Stimulated activated CD8-positive, alpha-beta memory T cell treated with anti-CD3 and anti-CD28 coated beads, Interleukin-4, amount 100 ng/mL, for 48 hours (primary cell): ENCODE results near the gene RABAC1.
"Not testable (repeated sequence)": the region's sequence is repeated elsewhere in the genome, so short reads cannot be mapped to it uniquely, and the experiment has no call there.

Experiments
- DNase-seq: peaks from one replicate; pipeline ENCODE4 v3.0.0-alpha.2; 2020

Gene RABAC1

GRCh38 chr19:41927497-41928192 is 31.5 kb downstream of the RABAC1 start:
- no peak for DNase-seq

- no peak for DNase-seq
Measured at GRCh38 chr19:41926763-41927496, 32.2 kb downstream of the RABAC1 start.

GRCh38 chr19:41926028-41926762 is 32.9 kb downstream of the RABAC1 start:
- DNase-seq: no peak

GRCh38 chr19:41925208-41926003 is 33.7 kb downstream of the RABAC1 start:
- DNase-seq: no peak

- no peak for DNase-seq
Measured at GRCh38 chr19:41924151-41925145, 34.7 kb downstream of the RABAC1 start.

- no peak for DNase-seq
Measured at GRCh38 chr19:41923045-41923788, 35.9 kb downstream of the RABAC1 start.

GRCh38 chr19:41922585-41922984 is 36.5 kb downstream of the RABAC1 start:
- no peak for DNase-seq

- no peak for DNase-seq
Measured at GRCh38 chr19:41921577-41922576, 37.2 kb downstream of the RABAC1 start.

- DNase-seq: no peak
Measured at GRCh38 chr19:41920882-41921576, 38.1 kb downstream of the RABAC1 start.

GRCh38 chr19:41919948-41920712 is 39.0 kb downstream of the RABAC1 start:
- DNase-seq: no peak

GRCh38 chr19:41918653-41919244 is 40.4 kb downstream of the RABAC1 start:
- DNase-seq: no peak

GRCh38 chr19:41918095-41918494 is 41.0 kb downstream of the RABAC1 start:
- no peak for DNase-seq

- no peak for DNase-seq
Measured at GRCh38 chr19:41917676-41918075, 41.4 kb downstream of the RABAC1 start.

- no peak for DNase-seq
Measured at GRCh38 chr19:41915776-41916414, 43.2 kb downstream of the RABAC1 start.

- no peak for DNase-seq
Measured at GRCh38 chr19:41915021-41915775, 43.9 kb downstream of the RABAC1 start.

- not testable (repeated sequence) for DNase-seq
Measured at GRCh38 chr19:41914424-41914834, 44.7 kb downstream of the RABAC1 start.
